HEK293 (cell line): ENCODE data around the gene ISOC1.

Experiments used
- CTCF ChIP-seq: fragments of 450-650 bp; formaldehyde crosslinking; IDR thresholded peaks from 2 replicates; pipeline ENCODE4 v1.5.1; 2016; ENCODE audit warnings: missing biosample characterization, missing genetic modification characterization
- OSR2 ChIP-seq: fragments of 450-650 bp; formaldehyde crosslinking; IDR thresholded peaks from 2 replicates; pipeline ENCODE4 v1.5.1; 2016; ENCODE audit warnings: missing biosample characterization, missing genetic modification characterization
- REST ChIP-seq: fragments of 450-650 bp; formaldehyde crosslinking; IDR thresholded peaks from 2 replicates; pipeline ENCODE4 v1.5.1; 2016; ENCODE audit warnings: missing biosample characterization, missing genetic modification characterization
- TCF7L2 ChIP-seq: IDR thresholded peaks from 2 replicates; pipeline ENCODE4 v1.6.1; 2011; ENCODE audit warnings: low read depth, mild to moderate bottlenecking, inconsistent platforms, low read length, moderate library complexity, borderline replicate concordance
- ZFP3 ChIP-seq: fragments of 450-650 bp; formaldehyde crosslinking; IDR thresholded peaks from 2 replicates; pipeline ENCODE4 v1.5.1; 2016; ENCODE audit warnings: low read depth, missing biosample characterization, missing genetic modification characterization
- ZNF24 ChIP-seq: fragments of 450-650 bp; formaldehyde crosslinking; IDR thresholded peaks from 2 replicates; pipeline ENCODE4 v1.5.1; 2016; ENCODE audit warnings: missing biosample characterization, missing genetic modification characterization
- ZNF274 ChIP-seq, 2 experiments: fragments of 200-500 bp in 1 of 2; fragments of 450-650 bp in 1 of 2; sonication (Bioruptor generic) in 1 of 2; formaldehyde crosslinking in 1 of 2; IDR thresholded peaks; 2 replicates each; pipeline versions ENCODE4 v1.5.1 to v1.6.1; 2014 to 2016; ENCODE audit warnings: borderline replicate concordance in 1 of 2, inconsistent platforms in 1 of 2, low read length in 1 of 2, missing biosample characterization in 1 of 2, missing genetic modification characterization in 1 of 2
- ZNF416 ChIP-seq: fragments of 450-650 bp; formaldehyde crosslinking; IDR thresholded peaks from 2 replicates; pipeline ENCODE4 v1.5.1; 2016; ENCODE audit warnings: missing biosample characterization, missing genetic modification characterization
- ZNF600 ChIP-seq: fragments of 450-650 bp; formaldehyde crosslinking; IDR thresholded peaks from 2 replicates; pipeline ENCODE4 v1.5.1; 2016; ENCODE audit warnings: missing biosample characterization, missing genetic modification characterization
- ZSCAN18 ChIP-seq: fragments of 450-650 bp; formaldehyde crosslinking; IDR thresholded peaks from 2 replicates; pipeline ENCODE4 v1.5.1; 2016; ENCODE audit warnings: missing biosample characterization, missing genetic modification characterization

GRCh38 chr5:129077433-129078075, 17.0 kb upstream of the ISOC1 start:
- TF ChIP-seq REST (tag by site-specific recombination): no peak
- TF ChIP-seq ZNF416: no peak
- no peak for TF ChIP-seq CTCF
- no peak for TF ChIP-seq ZNF600
- TF ChIP-seq ZNF274 (IDR thresholded peaks at IDR 0.05; ENCODE audit: low read length): no peak
- no peak for TF ChIP-seq ZNF274 (tag by site-specific recombination; IDR thresholded peaks at IDR 0.05; ENCODE audit: borderline replicate concordance)
- no peak for TF ChIP-seq ZNF24 (tag by site-specific recombination)
- TF ChIP-seq TCF7L2: no peak
- no peak for TF ChIP-seq ZSCAN18 (tag by site-specific recombination)
- no peak for TF ChIP-seq OSR2
- TF ChIP-seq ZFP3 (tag by site-specific recombination): no peak
